Activated T-cell treated with anti-CD3 and anti-CD28 coated beads, Interleukin-2, amount 50 U/mL, for 24 hours (primary cell): ENCODE data around the gene CACNA1I.
A peak's percentile ranks its signal among the peaks of the same experiment; 100 is the strongest.
"Not testable (repeated sequence)": the region's sequence is repeated elsewhere in the genome, so short reads cannot be mapped to it uniquely, and the experiment has no call there.

ENCODE experiments used
- DNase-seq: peaks from one replicate; pipeline ENCODE4 v3.0.0-alpha.2; 2020
- H3K27ac Mint-ChIP-seq: 2 replicates; pipeline ENCODE4 v1.8.0; 2020; ENCODE audit warnings: mild to moderate bottlenecking, mixed read lengths
- H3K27me3 Mint-ChIP-seq: 2 replicates; pipeline ENCODE4 v1.8.0; 2020; ENCODE audit warnings: mixed read lengths
- H3K36me3 Mint-ChIP-seq: 2 replicates; pipeline ENCODE4 v1.8.0; 2020; ENCODE audit warnings: low read depth, mixed read lengths
- H3K4me1 Mint-ChIP-seq: 2 replicates; pipeline ENCODE4 v1.8.0; 2020; ENCODE audit warnings: low read depth, mixed read lengths
- H3K4me3 Mint-ChIP-seq: 2 replicates; pipeline ENCODE4 v1.8.0; 2020; ENCODE audit warnings: mild to moderate bottlenecking, moderate library complexity, mixed read lengths
- H3K9me3 Mint-ChIP-seq: 2 replicates; pipeline ENCODE4 v1.8.0; 2020; ENCODE audit warnings: mixed read lengths

The CACNA1I gene

DNA sequence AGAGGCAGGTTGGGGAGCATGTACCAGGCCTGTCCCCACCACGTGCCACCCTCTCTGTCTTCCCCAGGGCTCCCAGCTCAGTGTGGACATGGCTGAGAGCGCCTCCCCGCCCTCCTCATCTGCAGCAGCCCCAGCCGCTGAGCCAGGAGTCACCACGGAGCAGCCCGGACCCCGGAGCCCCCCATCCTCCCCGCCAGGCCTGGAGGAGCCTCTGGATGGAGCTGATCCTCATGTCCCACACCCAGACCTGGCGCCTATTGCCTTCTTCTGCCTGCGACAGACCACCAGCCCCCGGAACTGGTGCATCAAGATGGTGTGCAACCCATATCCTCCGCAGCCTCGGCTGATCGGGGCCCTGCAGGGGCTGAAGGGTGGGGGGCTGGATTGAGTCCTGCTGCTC is at the start of gene CACNA1I:
TSS of gene CACNA1I (plus strand) at position 89 of the 400 bp plus-strand sequence. CDS start at position 89, 0 bp downstream.
- Mint-ChIP-seq H3K27me3 (no peaks in the 10 kb centered on the region), H3K27ac (no peak within 1 kb of the TSS), H3K36me3 (no peaks in the 10 kb centered on the region), H3K4me1 (peaks cover 17% of the 10 kb centered on the region), H3K9me3 (peaks cover 2% of the 10 kb centered on the region), H3K4me3 (no peak within 1 kb of the TSS)
- DNase-seq, result no peak

DNA sequence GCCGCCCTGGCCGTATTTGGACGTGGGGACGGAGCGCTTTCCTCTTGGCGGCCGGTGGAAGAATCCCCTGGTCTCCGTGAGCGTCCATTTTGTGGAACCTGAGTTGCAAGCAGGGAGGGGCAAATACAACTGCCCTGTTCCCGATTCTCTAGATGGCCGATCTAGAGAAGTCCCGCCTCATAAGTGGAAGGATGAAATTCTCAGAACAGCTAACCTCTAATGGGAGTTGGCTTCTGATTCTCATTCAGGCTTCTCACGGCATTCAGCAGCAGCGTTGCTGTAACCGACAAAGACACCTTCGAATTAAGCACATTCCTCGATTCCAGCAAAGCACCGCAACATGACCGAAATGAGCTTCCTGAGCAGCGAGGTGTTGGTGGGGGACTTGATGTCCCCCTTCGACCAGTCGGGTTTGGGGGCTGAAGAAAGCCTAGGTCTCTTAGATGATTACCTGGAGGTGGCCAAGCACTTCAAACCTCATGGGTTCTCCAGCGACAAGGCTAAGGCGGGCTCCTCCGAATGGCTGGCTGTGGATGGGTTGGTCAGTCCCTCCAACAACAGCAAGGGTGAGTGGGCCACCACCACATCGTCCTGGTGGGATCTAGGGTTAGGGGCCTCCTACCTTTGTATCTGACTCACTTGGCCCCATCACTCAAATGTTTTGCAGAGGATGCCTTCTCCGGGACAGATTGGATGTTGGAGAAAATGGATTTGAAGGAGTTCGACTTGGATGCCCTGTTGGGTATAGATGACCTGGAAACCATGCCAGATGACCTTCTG is 49.3 kb upstream of the CACNA1I start:
- H3K27me3 Mint-ChIP-seq, DNase-seq, H3K9me3 Mint-ChIP-seq: not testable (repeated sequence)
- Mint-ChIP-seq H3K36me3 (peaks cover 95% of the 10 kb centered on the region), H3K27ac (peak overlapping the region; percentile 99), H3K4me3 (peak overlapping the region; percentile 96), H3K4me1 (peaks cover 67% of the 10 kb centered on the region)

- peak overlapping the region; percentile 99 for H3K27ac Mint-ChIP-seq
- H3K4me1 Mint-ChIP-seq, result peaks cover 67% of the 10 kb centered on the region
Observed at GRCh38 chr22:39522091-39522490, 48.5 kb upstream of the CACNA1I start.

GRCh38 chr22:39522567-39523300 is 47.8 kb upstream of the CACNA1I start:
- peaks cover 91% of the 10 kb centered on the region for H3K36me3 Mint-ChIP-seq
- peak overlapping the region; percentile 99 for H3K27ac Mint-ChIP-seq
- H3K9me3 Mint-ChIP-seq, result no peaks in the 10 kb centered on the region
- DNase-seq, result peak; percentile 55
- peak overlapping the region; percentile 96 for H3K4me3 Mint-ChIP-seq
- H3K4me1 Mint-ChIP-seq, result peaks cover 69% of the 10 kb centered on the region
- no peaks in the 10 kb centered on the region for H3K27me3 Mint-ChIP-seq

More at GRCh38 chr22:39522091-39522490, 48.5 kb upstream of the CACNA1I start:
- H3K27me3 Mint-ChIP-seq, DNase-seq, H3K9me3 Mint-ChIP-seq: not testable (repeated sequence)
- Mint-ChIP-seq H3K36me3 (peaks cover 90% of the 10 kb centered on the region), H3K4me3 (peak overlapping the region; percentile 96)

DNA sequence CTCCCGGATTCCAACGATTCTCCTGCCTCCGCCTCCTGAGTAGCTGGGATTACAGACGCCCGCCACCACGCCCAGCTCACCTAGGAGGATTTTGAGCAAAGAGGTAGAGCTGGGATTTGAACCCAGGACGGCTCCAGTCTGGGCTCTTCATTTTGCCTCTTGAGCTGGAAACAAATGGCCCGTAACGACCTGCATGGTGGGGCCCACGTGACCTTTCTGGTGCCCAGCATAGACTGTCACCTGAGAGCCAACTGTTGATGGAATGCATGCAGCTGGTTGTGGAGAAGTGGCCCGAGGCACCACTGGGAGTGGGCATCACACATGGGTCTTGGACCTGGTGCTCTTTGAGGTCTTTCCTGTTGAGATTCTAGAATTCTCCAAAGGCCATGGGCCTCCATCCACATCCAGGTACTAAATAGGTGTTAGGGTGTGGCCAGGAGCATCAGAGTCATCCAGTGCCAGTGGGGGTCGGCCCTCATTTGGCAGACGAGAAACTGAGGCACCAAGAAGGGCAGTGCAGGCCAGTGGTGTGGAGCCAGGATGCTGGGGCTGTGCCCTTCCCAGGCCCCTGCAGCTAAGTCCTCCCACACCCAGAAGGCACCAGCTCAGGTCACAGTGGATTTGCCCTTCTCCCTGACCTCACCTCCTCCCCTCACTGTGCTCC is 46.3 kb upstream of the CACNA1I start:
- H3K4me3 Mint-ChIP-seq, result peak overlapping the region; percentile 96
- peak; percentile 38 for DNase-seq
- H3K9me3 Mint-ChIP-seq, result no peaks in the 10 kb centered on the region
- peak overlapping the region; percentile 99 for H3K27ac Mint-ChIP-seq
- peaks cover 71% of the 10 kb centered on the region for H3K4me1 Mint-ChIP-seq
- peaks cover 93% of the 10 kb centered on the region for H3K36me3 Mint-ChIP-seq
- no peaks in the 10 kb centered on the region for H3K27me3 Mint-ChIP-seq

DNA sequence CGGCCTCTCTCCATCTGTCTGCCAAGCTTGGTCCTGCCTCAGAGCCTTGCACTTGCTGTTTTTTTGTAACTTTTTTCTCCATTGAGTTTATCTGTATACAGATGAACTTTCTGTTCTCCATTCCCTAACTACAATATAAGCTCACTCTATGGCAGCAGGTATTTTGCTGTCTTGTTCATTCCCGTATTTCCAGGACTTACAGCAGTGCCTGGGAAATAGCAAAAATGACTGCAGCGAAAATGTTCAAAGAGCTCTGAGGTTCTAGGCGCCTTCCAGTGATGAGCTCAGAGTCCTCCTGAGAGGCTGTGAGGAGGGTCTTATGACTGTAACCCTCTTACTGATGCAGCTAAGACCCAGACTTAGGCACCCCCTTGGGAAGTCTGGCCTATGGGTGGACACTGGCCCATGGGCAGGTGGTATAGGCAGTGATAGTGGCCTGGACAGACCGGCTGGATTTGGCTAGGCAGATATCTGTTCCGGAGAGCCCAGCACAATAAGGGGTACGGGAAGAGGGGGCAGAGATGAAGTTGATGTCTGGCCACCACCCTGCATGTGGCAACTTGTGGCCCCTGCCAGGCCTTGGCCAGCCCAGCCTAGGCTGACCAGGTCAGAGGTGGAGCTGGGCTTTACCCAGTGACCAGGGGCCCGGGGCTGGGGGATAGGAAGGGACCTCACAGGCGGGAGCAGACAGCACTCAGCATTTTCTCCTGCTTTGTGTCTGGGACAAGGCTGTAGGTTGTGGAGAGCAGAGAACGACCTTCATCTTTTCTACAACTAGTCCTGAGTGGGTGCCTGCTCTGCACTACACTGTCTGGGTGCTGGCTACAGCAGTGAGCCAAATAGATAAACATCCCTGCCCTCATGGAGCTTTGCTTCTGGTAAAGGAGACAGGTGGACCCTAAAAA is 45.5 kb upstream of the CACNA1I start:
- H3K9me3 Mint-ChIP-seq, result no peaks in the 10 kb centered on the region
- DNase-seq, result peak; percentile 43
- peak overlapping the region; percentile 96 for H3K4me3 Mint-ChIP-seq
- H3K27me3 Mint-ChIP-seq, result no peaks in the 10 kb centered on the region
- peaks cover 95% of the 10 kb centered on the region for H3K36me3 Mint-ChIP-seq
- peak overlapping the region; percentile 99 for H3K27ac Mint-ChIP-seq
- peaks cover 79% of the 10 kb centered on the region for H3K4me1 Mint-ChIP-seq

DNA sequence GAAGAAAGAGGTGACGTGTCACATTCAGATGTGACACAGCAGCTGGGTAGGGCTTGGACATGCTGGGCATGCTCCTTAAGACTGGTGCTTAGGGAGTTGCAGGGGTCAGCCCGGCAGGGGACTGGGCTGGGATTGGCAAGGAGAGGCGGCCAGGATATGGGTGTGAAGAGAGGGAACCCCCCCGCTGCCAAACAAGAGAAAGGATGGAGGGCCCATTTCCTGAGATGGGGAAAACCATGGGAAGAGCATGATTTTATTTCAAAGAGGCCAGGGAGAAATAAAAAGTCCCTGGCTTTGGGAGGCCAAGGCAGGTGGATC is 44.9 kb upstream of the CACNA1I start:
- Mint-ChIP-seq H3K9me3 (no peaks in the 10 kb centered on the region), H3K4me1 (peaks cover 84% of the 10 kb centered on the region), H3K4me3 (peak overlapping the region; percentile 96), H3K36me3 (peaks cover 95% of the 10 kb centered on the region), H3K27me3 (no peaks in the 10 kb centered on the region), H3K27ac (peak overlapping the region; percentile 99)
- DNase-seq, result no peak

GRCh38 chr22:39526736-39527171 is 43.8 kb upstream of the CACNA1I start:
- H3K27ac Mint-ChIP-seq, result peak overlapping the region; percentile 96
- peak overlapping the region; percentile 30 for H3K4me3 Mint-ChIP-seq
- peak; percentile 47 for DNase-seq
- no peaks in the 10 kb centered on the region for H3K27me3 Mint-ChIP-seq
- H3K9me3 Mint-ChIP-seq, result no peaks in the 10 kb centered on the region
- peaks cover 95% of the 10 kb centered on the region for H3K36me3 Mint-ChIP-seq
- H3K4me1 Mint-ChIP-seq, result peaks cover 93% of the 10 kb centered on the region

DNA sequence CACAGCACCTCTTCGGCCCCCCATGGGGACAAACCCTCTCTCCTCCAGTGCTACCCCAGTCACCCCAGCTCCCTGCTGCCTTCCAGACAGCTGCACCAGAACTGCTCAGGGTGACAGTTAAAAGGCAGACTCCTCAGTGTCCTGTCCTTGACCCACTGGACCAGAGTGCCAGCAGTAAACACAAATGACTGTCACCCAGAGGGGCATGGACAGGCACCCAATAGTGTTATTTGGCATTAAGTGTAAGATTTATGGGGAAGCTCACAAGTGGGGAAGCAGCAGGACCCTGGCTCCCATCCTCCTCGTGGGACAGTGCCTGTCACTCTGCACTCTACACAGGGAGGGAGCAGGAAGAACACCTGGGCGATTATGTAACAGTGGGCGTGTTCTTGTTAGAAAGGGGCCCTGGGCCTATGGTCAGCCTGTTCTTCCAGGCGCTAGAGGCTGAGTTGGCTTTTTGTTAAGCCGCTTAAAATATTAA is 43.0 kb upstream of the CACNA1I start:
- DNase-seq, result peak; percentile 40
- H3K4me1 Mint-ChIP-seq, result peaks cover 87% of the 10 kb centered on the region
- peak overlapping the region; percentile 40 for H3K4me3 Mint-ChIP-seq

GRCh38 chr22:39528080-39528661 is 42.4 kb upstream of the CACNA1I start:
- no peak for DNase-seq
- Mint-ChIP-seq H3K9me3 (no peaks in the 10 kb centered on the region), H3K27me3 (no peaks in the 10 kb centered on the region), H3K4me1 (peaks cover 82% of the 10 kb centered on the region), H3K27ac (peak overlapping the region; percentile 96), H3K36me3 (peaks cover 90% of the 10 kb centered on the region), H3K4me3 (peak overlapping the region; percentile 97)

More for the DNA sequence above, 43.0 kb upstream of the CACNA1I start:
- Mint-ChIP-seq H3K27me3 (no peaks in the 10 kb centered on the region), H3K36me3 (peaks cover 95% of the 10 kb centered on the region), H3K9me3 (no peaks in the 10 kb centered on the region), H3K27ac (peak overlapping the region; percentile 96)

DNA sequence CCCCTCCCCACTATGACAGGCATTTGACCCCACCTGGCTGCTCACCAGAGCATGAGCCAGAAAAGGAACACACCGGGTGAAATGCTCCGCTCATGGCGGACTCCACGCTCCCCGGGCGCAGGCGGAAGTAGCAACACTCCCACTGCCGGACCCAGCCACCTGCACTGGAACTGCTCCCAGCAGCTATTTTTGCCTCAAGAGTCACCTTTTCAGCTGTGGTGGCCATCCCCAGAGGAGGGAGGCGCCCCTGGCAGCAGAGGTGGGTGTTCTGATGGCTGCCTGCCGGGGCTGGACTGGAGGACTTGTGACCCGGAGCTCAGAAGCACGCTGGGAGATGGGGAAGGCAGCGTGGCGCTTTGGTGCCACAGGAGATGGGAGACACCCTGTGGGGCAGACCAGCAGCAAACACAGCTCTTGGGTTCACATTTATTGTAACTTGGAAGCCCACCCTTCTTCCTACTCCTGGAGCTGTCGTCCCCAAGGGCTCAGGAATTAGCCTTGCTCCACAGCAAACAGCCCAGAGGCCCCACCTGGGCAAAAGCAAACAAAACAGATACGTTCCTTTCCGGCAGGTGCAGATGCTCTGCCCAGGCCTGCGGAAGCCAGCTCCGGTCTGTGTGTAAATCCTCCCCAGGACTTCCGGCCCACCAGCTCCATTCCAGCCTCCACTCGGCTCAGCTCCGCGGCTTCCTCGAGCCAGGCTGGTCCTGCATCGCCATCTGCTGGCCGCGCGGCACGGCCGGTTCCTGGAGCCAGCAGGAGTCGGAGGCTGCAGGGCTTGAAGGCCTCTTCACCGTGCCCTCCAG is 41.7 kb upstream of the CACNA1I start:
- H3K4me1 Mint-ChIP-seq, result peaks cover 80% of the 10 kb centered on the region
- H3K9me3 Mint-ChIP-seq, result no peaks in the 10 kb centered on the region
- peak; percentile 92 for DNase-seq
- no peaks in the 10 kb centered on the region for H3K27me3 Mint-ChIP-seq
- peak overlapping the region; percentile 96 for H3K27ac Mint-ChIP-seq
- H3K4me3 Mint-ChIP-seq, result peak overlapping the region; percentile 97
- peaks cover 83% of the 10 kb centered on the region for H3K36me3 Mint-ChIP-seq

- peaks cover 80% of the 10 kb centered on the region for H3K4me1 Mint-ChIP-seq
- peak overlapping the region; percentile 97 for H3K4me3 Mint-ChIP-seq
- H3K27me3 Mint-ChIP-seq, result no peaks in the 10 kb centered on the region
- no peaks in the 10 kb centered on the region for H3K9me3 Mint-ChIP-seq
- peaks cover 78% of the 10 kb centered on the region for H3K36me3 Mint-ChIP-seq
- peak overlapping the region; percentile 96 for H3K27ac Mint-ChIP-seq
- DNase-seq, result no peak
Observed at GRCh38 chr22:39529487-39529851, 41.1 kb upstream of the CACNA1I start.

- Mint-ChIP-seq H3K36me3 (peaks cover 71% of the 10 kb centered on the region), H3K27me3 (no peaks in the 10 kb centered on the region), H3K4me3 (peak overlapping the region; percentile 97), H3K27ac (peak overlapping the region; percentile 96), H3K9me3 (no peaks in the 10 kb centered on the region), H3K4me1 (peaks cover 75% of the 10 kb centered on the region)
- no peak for DNase-seq
Observed at GRCh38 chr22:39530116-39530515, 40.4 kb upstream of the CACNA1I start.
